Measurements from ENCODE around the gene COL15A1.

COL15A1 gene

GRCh38 chr9:98958271-98958984, 14.7 kb downstream of the COL15A1 start:
- Histone ChIP-seq H3K4me3 (ENCODE audit: low read depth in 1 of 2, low read length in 2 of 2) (no peak overlapping the region), H3K27ac (ENCODE audit: low read depth, low read length) (no peak overlapping the region), H3K4me1 (ENCODE audit: control insufficient read depth in 1 of 2, insufficient read depth in 2 of 2, low read length in 2 of 2) (peaks cover 0 to 8% of the 10 kb centered on the region in 2 donors), H3K27me3 (ENCODE audit: control insufficient read depth in 1 of 2, insufficient read depth in 2 of 2, low read length in 2 of 2) (no peaks in the 10 kb centered on the region), H3K9me3 (ENCODE audit: control insufficient read depth in 1 of 2, low read length in 2 of 2) (no peaks in the 10 kb centered on the region), H3K9ac (ENCODE audit: low read depth in 1 of 2, low read length in 2 of 2) (no peak overlapping the region), H3K36me3 (ENCODE audit: control insufficient read depth in 1 of 2, insufficient read depth in 2 of 2, low read length in 2 of 2) (no peaks in the 10 kb centered on the region)

- H3K4me1 ChIP-seq (ENCODE audit: control insufficient read depth in 1 of 2, insufficient read depth in 2 of 2, low read length in 2 of 2): peaks cover 0 to 19% of the 10 kb centered on the region in 2 donors
- H3K27me3 ChIP-seq (ENCODE audit: control insufficient read depth in 1 of 2, insufficient read depth in 2 of 2, low read length in 2 of 2): no peaks in the 10 kb centered on the region
- no peaks in the 10 kb centered on the region for H3K36me3 ChIP-seq (ENCODE audit: control insufficient read depth in 1 of 2, insufficient read depth in 2 of 2, low read length in 2 of 2)
- no peaks in the 10 kb centered on the region for H3K9me3 ChIP-seq (ENCODE audit: control insufficient read depth in 1 of 2, low read length in 2 of 2)
- no peak overlapping the region for H3K9ac ChIP-seq (ENCODE audit: low read depth in 1 of 2, low read length in 2 of 2)
- H3K27ac ChIP-seq (ENCODE audit: low read depth, low read length): no peak overlapping the region
- H3K4me3 ChIP-seq (ENCODE audit: low read depth in 1 of 2, low read length in 2 of 2): no peak overlapping the region
These were observed 16.7 kb downstream of the COL15A1 start for GRCh38 chr9:98960409-98960808.

- peak overlapping the region; percentile 14 for H3K27ac ChIP-seq (ENCODE audit: low read depth, low read length)
- H3K4me3 ChIP-seq (ENCODE audit: low read depth in 1 of 2, low read length in 2 of 2): no peak overlapping the region
- no peaks in the 10 kb centered on the region for H3K9me3 ChIP-seq (ENCODE audit: control insufficient read depth in 1 of 2, low read length in 2 of 2)
- no peaks in the 10 kb centered on the region for H3K27me3 ChIP-seq (ENCODE audit: control insufficient read depth in 1 of 2, insufficient read depth in 2 of 2, low read length in 2 of 2)
- peaks cover 0 to 19% of the 10 kb centered on the region in 2 donors for H3K4me1 ChIP-seq (ENCODE audit: control insufficient read depth in 1 of 2, insufficient read depth in 2 of 2, low read length in 2 of 2)
- H3K36me3 ChIP-seq (ENCODE audit: control insufficient read depth in 1 of 2, insufficient read depth in 2 of 2, low read length in 2 of 2): no peaks in the 10 kb centered on the region
- no peak overlapping the region for H3K9ac ChIP-seq (ENCODE audit: low read depth in 1 of 2, low read length in 2 of 2)
These were observed 17.9 kb downstream of the COL15A1 start for GRCh38 chr9:98961513-98962180.

GRCh38 chr9:98962181-98962560, 18.5 kb downstream of the COL15A1 start:
- H3K4me1 ChIP-seq (ENCODE audit: control insufficient read depth in 1 of 2, insufficient read depth in 2 of 2, low read length in 2 of 2): peaks cover 0 to 19% of the 10 kb centered on the region in 2 donors
- H3K4me3 ChIP-seq (ENCODE audit: low read depth in 1 of 2, low read length in 2 of 2): no peak overlapping the region
- no peak overlapping the region for H3K27ac ChIP-seq (ENCODE audit: low read depth, low read length)
- no peak overlapping the region for H3K9ac ChIP-seq (ENCODE audit: low read depth in 1 of 2, low read length in 2 of 2)
- no peaks in the 10 kb centered on the region for H3K27me3 ChIP-seq (ENCODE audit: control insufficient read depth in 1 of 2, insufficient read depth in 2 of 2, low read length in 2 of 2)
- H3K36me3 ChIP-seq (ENCODE audit: control insufficient read depth in 1 of 2, insufficient read depth in 2 of 2, low read length in 2 of 2): no peaks in the 10 kb centered on the region
- no peaks in the 10 kb centered on the region for H3K9me3 ChIP-seq (ENCODE audit: control insufficient read depth in 1 of 2, low read length in 2 of 2)

- Histone ChIP-seq H3K27me3 (ENCODE audit: control insufficient read depth in 1 of 2, insufficient read depth in 2 of 2, low read length in 2 of 2) (no peaks in the 10 kb centered on the region), H3K36me3 (ENCODE audit: control insufficient read depth in 1 of 2, insufficient read depth in 2 of 2, low read length in 2 of 2) (no peaks in the 10 kb centered on the region), H3K4me1 (ENCODE audit: control insufficient read depth in 1 of 2, insufficient read depth in 2 of 2, low read length in 2 of 2) (peaks cover 0 to 19% of the 10 kb centered on the region in 2 donors), H3K4me3 (ENCODE audit: low read depth in 1 of 2, low read length in 2 of 2) (no peak overlapping the region), H3K9me3 (ENCODE audit: control insufficient read depth in 1 of 2, low read length in 2 of 2) (no peaks in the 10 kb centered on the region), H3K9ac (ENCODE audit: low read depth in 1 of 2, low read length in 2 of 2) (no peak overlapping the region), H3K27ac (ENCODE audit: low read depth, low read length) (no peak overlapping the region)
These were observed 19.2 kb downstream of the COL15A1 start for GRCh38 chr9:98962861-98963260.

GRCh38 chr9:98964201-98964600, 20.5 kb downstream of the COL15A1 start:
- H3K36me3 ChIP-seq (ENCODE audit: control insufficient read depth in 1 of 2, insufficient read depth in 2 of 2, low read length in 2 of 2): no peaks in the 10 kb centered on the region
- peaks cover 0 to 19% of the 10 kb centered on the region in 2 donors for H3K4me1 ChIP-seq (ENCODE audit: control insufficient read depth in 1 of 2, insufficient read depth in 2 of 2, low read length in 2 of 2)
- H3K27ac ChIP-seq (ENCODE audit: low read depth, low read length): no peak overlapping the region
- no peaks in the 10 kb centered on the region for H3K9me3 ChIP-seq (ENCODE audit: control insufficient read depth in 1 of 2, low read length in 2 of 2)
- no peak overlapping the region for H3K4me3 ChIP-seq (ENCODE audit: low read depth in 1 of 2, low read length in 2 of 2)
- H3K9ac ChIP-seq (ENCODE audit: low read depth in 1 of 2, low read length in 2 of 2): no peak overlapping the region
- H3K27me3 ChIP-seq (ENCODE audit: control insufficient read depth in 1 of 2, insufficient read depth in 2 of 2, low read length in 2 of 2): no peaks in the 10 kb centered on the region

- H3K4me1 ChIP-seq (ENCODE audit: control insufficient read depth in 1 of 2, insufficient read depth in 2 of 2, low read length in 2 of 2): peaks cover 0 to 19% of the 10 kb centered on the region in 2 donors
- no peaks in the 10 kb centered on the region for H3K27me3 ChIP-seq (ENCODE audit: control insufficient read depth in 1 of 2, insufficient read depth in 2 of 2, low read length in 2 of 2)
- no peak overlapping the region for H3K27ac ChIP-seq (ENCODE audit: low read depth, low read length)
- H3K9ac ChIP-seq (ENCODE audit: low read depth in 1 of 2, low read length in 2 of 2): no peak overlapping the region
- H3K36me3 ChIP-seq (ENCODE audit: control insufficient read depth in 1 of 2, insufficient read depth in 2 of 2, low read length in 2 of 2): no peaks in the 10 kb centered on the region
- no peak overlapping the region for H3K4me3 ChIP-seq (ENCODE audit: low read depth in 1 of 2, low read length in 2 of 2)
- no peaks in the 10 kb centered on the region for H3K9me3 ChIP-seq (ENCODE audit: control insufficient read depth in 1 of 2, low read length in 2 of 2)
These were observed 21.2 kb downstream of the COL15A1 start for GRCh38 chr9:98964911-98965336.

- H3K4me1 ChIP-seq (ENCODE audit: control insufficient read depth in 1 of 2, insufficient read depth in 2 of 2, low read length in 2 of 2): peaks cover 0 to 15% of the 10 kb centered on the region in 2 donors
- no peak overlapping the region for H3K9ac ChIP-seq (ENCODE audit: low read depth in 1 of 2, low read length in 2 of 2)
- H3K9me3 ChIP-seq (ENCODE audit: control insufficient read depth in 1 of 2, low read length in 2 of 2): no peaks in the 10 kb centered on the region
- H3K27me3 ChIP-seq (ENCODE audit: control insufficient read depth in 1 of 2, insufficient read depth in 2 of 2, low read length in 2 of 2): no peaks in the 10 kb centered on the region
- H3K36me3 ChIP-seq (ENCODE audit: control insufficient read depth in 1 of 2, insufficient read depth in 2 of 2, low read length in 2 of 2): no peaks in the 10 kb centered on the region
- H3K27ac ChIP-seq (ENCODE audit: low read depth, low read length): no peak overlapping the region
- H3K4me3 ChIP-seq (ENCODE audit: low read depth in 1 of 2, low read length in 2 of 2): no peak overlapping the region
These were observed 23.0 kb downstream of the COL15A1 start for GRCh38 chr9:98966676-98967075.

GRCh38 chr9:98967257-98967656, 23.6 kb downstream of the COL15A1 start:
- Histone ChIP-seq H3K27ac (ENCODE audit: low read depth, low read length) (no peak overlapping the region), H3K4me3 (ENCODE audit: low read depth in 1 of 2, low read length in 2 of 2) (no peak overlapping the region), H3K36me3 (ENCODE audit: control insufficient read depth in 1 of 2, insufficient read depth in 2 of 2, low read length in 2 of 2) (no peaks in the 10 kb centered on the region), H3K9me3 (ENCODE audit: control insufficient read depth in 1 of 2, low read length in 2 of 2) (no peaks in the 10 kb centered on the region), H3K9ac (ENCODE audit: low read depth in 1 of 2, low read length in 2 of 2) (no peak overlapping the region), H3K4me1 (ENCODE audit: control insufficient read depth in 1 of 2, insufficient read depth in 2 of 2, low read length in 2 of 2) (peaks cover 0 to 15% of the 10 kb centered on the region in 2 donors), H3K27me3 (ENCODE audit: control insufficient read depth in 1 of 2, insufficient read depth in 2 of 2, low read length in 2 of 2) (no peaks in the 10 kb centered on the region)

GRCh38 chr9:98967680-98968079, 24.0 kb downstream of the COL15A1 start:
- no peak overlapping the region for H3K27ac ChIP-seq (ENCODE audit: low read depth, low read length)
- no peaks in the 10 kb centered on the region for H3K27me3 ChIP-seq (ENCODE audit: control insufficient read depth in 1 of 2, insufficient read depth in 2 of 2, low read length in 2 of 2)
- no peaks in the 10 kb centered on the region for H3K36me3 ChIP-seq (ENCODE audit: control insufficient read depth in 1 of 2, insufficient read depth in 2 of 2, low read length in 2 of 2)
- no peak overlapping the region for H3K9ac ChIP-seq (ENCODE audit: low read depth in 1 of 2, low read length in 2 of 2)
- H3K9me3 ChIP-seq (ENCODE audit: control insufficient read depth in 1 of 2, low read length in 2 of 2): no peaks in the 10 kb centered on the region
- H3K4me1 ChIP-seq (ENCODE audit: control insufficient read depth in 1 of 2, insufficient read depth in 2 of 2, low read length in 2 of 2): peaks cover 0 to 15% of the 10 kb centered on the region in 2 donors
- H3K4me3 ChIP-seq (ENCODE audit: low read depth in 1 of 2, low read length in 2 of 2): no peak overlapping the region

All from duodenal mucosa (tissue), 2 donors.